ENCODE measurements around the gene FREM1.

The FREM1 gene

DNA sequence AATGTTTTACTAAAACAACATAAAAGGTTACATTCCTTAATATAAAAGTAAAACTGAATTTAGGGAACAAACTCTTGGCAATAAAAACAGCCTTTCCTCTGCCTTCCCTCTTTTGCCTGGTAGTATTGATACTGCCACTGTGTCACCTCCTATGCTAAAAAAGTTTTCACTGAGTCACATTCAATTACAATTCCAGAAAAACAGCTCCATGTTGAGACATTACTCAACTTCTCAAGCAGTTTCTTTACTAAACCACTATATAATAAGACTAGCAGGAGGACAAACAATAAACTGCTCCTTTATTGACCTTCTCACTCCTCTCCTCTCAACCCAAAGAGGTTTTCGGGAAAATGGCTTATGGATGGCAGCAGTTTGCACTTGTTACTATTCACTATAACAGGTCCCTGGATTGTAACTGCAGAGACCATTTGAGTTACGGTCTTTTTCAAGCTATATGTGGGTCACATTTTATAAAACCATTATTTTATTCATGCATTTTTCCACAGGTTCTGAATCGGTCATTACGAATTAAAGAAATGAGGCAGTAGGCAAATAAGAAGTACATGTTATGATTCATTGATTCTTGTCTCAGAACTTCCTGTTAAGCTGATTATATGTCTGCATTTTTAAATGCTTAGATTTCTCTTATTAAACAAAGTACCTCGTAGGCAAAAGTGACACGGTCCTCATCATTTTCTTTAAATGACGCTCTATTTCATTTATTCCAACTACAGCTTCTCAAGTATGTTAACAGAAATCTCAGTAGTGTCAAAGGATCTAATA lies 219.1 kb downstream of the FREM1 start:
- DNase-seq = no peak

DNA sequence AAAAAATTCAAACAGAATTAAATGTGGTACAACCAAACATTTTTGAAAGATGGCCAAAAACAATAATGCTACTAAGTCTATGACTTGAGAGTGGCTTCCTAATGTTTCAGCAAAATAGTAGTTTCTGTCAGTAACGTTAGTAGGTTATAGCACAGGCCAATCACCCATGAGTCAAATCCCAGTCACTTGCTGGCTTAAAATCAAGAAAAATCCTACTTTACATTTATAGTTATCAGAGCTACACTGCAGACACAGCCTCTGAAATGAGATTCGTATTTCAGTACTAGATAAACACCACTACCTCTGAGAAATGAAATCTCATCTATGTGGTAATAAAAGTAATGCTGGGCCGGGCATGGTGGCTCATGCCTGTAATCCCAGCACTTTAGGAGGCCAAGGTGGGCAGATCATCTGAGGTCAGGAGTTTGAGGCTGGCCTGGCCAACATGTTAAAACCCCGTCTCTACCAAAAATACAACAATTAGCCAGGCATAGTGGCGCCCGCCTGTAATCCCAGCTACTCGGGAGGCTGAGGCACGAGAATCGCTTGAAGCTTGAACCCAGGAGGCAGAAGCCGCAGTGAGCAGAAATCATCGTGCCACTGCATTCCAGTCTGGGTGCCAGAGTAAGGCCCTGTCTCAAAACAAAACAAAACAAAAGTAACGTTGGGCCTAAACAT lies 223.0 kb downstream of the FREM1 start:
- DNase-seq = no peak

GRCh38 chr9:14686168-14686567 lies 224.1 kb downstream of the FREM1 start:
- DNase-seq = no peak

Measured in activated CD4-positive, CD25-positive, alpha-beta regulatory T cell (primary cell).